Parathyroid adenoma (tissue), 2 donors: Measurements from ENCODE around the gene DOK3.

Experiments
- H2AFZ ChIP-seq: fragments of 300-600 bp; sonication (generic); one replicate; pipeline ENCODE4 v1.7.0; 2017; ENCODE audit warnings: antibody characterized with exemption, mild to moderate bottlenecking
- H3K27ac ChIP-seq: fragments of 300-600 bp; sonication (generic); one replicate; pipeline ENCODE4 v1.7.0; 2017
- H3K27me3 ChIP-seq: fragments of 300-600 bp; sonication (generic); one replicate; pipeline ENCODE4 v1.7.0; 2017; ENCODE audit warnings: low read length; ENCODE audit not compliant: control insufficient read depth, insufficient read depth
- H3K36me3 ChIP-seq: fragments of 300-600 bp; sonication (generic); one replicate; pipeline ENCODE4 v1.7.0; 2017; ENCODE audit warnings: low read length; ENCODE audit not compliant: control insufficient read depth, insufficient read depth
- H3K4me1 ChIP-seq: fragments of 300-600 bp; sonication (generic); one replicate; pipeline ENCODE4 v1.7.0; 2017; ENCODE audit warnings: control low read depth
- H3K4me2 ChIP-seq: fragments of 300-600 bp; sonication (generic); one replicate; pipeline ENCODE4 v1.7.0; 2017; ENCODE audit warnings: low read length
- H3K4me3 ChIP-seq: fragments of 300-600 bp; sonication (generic); one replicate; pipeline ENCODE4 v1.7.0; 2017; ENCODE audit warnings: low read depth, low read length
- H3K79me2 ChIP-seq: fragments of 300-600 bp; sonication (generic); one replicate; pipeline ENCODE4 v1.7.0; 2017; ENCODE audit warnings: control low read depth
- H3K9ac ChIP-seq: fragments of 300-600 bp; sonication (generic); one replicate; pipeline ENCODE4 v1.7.0; 2017; ENCODE audit warnings: mild to moderate bottlenecking
- H3K9me3 ChIP-seq: fragments of 300-600 bp; sonication (generic); one replicate; pipeline ENCODE4 v1.7.0; 2017; ENCODE audit warnings: low read length; ENCODE audit not compliant: control insufficient read depth
- CTCF ChIP-seq: fragments of 300-600 bp; sonication (generic); IDR thresholded peaks from one replicate; pipeline ENCODE4 v1.7.0; 2017; ENCODE audit warnings: antibody characterized with exemption, mild to moderate bottlenecking
- donor health status: primary hyperparathyroidism.

Gene DOK3

GRCh38 chr5:177504086-177505056 is 5.3 kb downstream of the DOK3 start:
- TF ChIP-seq CTCF, result no peak
- Histone ChIP-seq H3K4me2 (no peak overlapping the region), H3K4me3 (no peak overlapping the region), H2AFZ (no peak overlapping the region), H3K79me2 (no peaks in the 10 kb centered on the region), H3K9ac (no peak overlapping the region), H3K36me3 (no peaks in the 10 kb centered on the region), H3K27me3 (no peaks in the 10 kb centered on the region), H3K9me3 (no peaks in the 10 kb centered on the region), H3K27ac (no peak overlapping the region), H3K4me1 (peaks cover 7% of the 10 kb centered on the region)

- Histone ChIP-seq H3K4me2 (no peak overlapping the region), H3K9me3 (no peaks in the 10 kb centered on the region), H3K79me2 (no peaks in the 10 kb centered on the region), H3K9ac (no peak overlapping the region), H3K27ac (no peak overlapping the region), H3K4me1 (peaks cover 7% of the 10 kb centered on the region), H3K36me3 (no peaks in the 10 kb centered on the region), H2AFZ (no peak overlapping the region), H3K4me3 (no peak overlapping the region), H3K27me3 (no peaks in the 10 kb centered on the region)
- TF ChIP-seq CTCF, result no peak
Observed at GRCh38 chr5:177503351-177504085, 6.1 kb downstream of the DOK3 start.

- no peak overlapping the region for H3K4me3 ChIP-seq
- H3K79me2 ChIP-seq, result no peaks in the 10 kb centered on the region
- no peak overlapping the region for H3K9ac ChIP-seq
- H3K9me3 ChIP-seq, result no peaks in the 10 kb centered on the region
- no peak overlapping the region for H3K4me2 ChIP-seq
- peaks cover 7% of the 10 kb centered on the region for H3K4me1 ChIP-seq
- no peaks in the 10 kb centered on the region for H3K36me3 ChIP-seq
- no peaks in the 10 kb centered on the region for H3K27me3 ChIP-seq
- no peak for TF ChIP-seq CTCF
- H3K27ac ChIP-seq, result no peak overlapping the region
- no peak overlapping the region for H2AFZ ChIP-seq
Observed at GRCh38 chr5:177502886-177503285, 6.7 kb downstream of the DOK3 start.

GRCh38 chr5:177501874-177502678 is 7.5 kb downstream of the DOK3 start:
- peaks cover 7% of the 10 kb centered on the region for H3K4me1 ChIP-seq
- H3K27ac ChIP-seq, result no peak overlapping the region
- no peaks in the 10 kb centered on the region for H3K27me3 ChIP-seq

More at GRCh38 chr5:177501874-177502678, 7.5 kb downstream of the DOK3 start:
- H2AFZ ChIP-seq, result no peak overlapping the region
- H3K79me2 ChIP-seq, result no peaks in the 10 kb centered on the region
- H3K36me3 ChIP-seq, result no peaks in the 10 kb centered on the region
- H3K4me3 ChIP-seq, result no peak overlapping the region
- H3K9me3 ChIP-seq, result no peaks in the 10 kb centered on the region
- H3K4me2 ChIP-seq, result no peak overlapping the region
- no peak for TF ChIP-seq CTCF
- H3K9ac ChIP-seq, result no peak overlapping the region
